ENCODE measurements around the gene KCNK15.
A peak's percentile ranks its signal among the peaks of the same experiment; 100 is the strongest.

KCNK15 gene

DNA sequence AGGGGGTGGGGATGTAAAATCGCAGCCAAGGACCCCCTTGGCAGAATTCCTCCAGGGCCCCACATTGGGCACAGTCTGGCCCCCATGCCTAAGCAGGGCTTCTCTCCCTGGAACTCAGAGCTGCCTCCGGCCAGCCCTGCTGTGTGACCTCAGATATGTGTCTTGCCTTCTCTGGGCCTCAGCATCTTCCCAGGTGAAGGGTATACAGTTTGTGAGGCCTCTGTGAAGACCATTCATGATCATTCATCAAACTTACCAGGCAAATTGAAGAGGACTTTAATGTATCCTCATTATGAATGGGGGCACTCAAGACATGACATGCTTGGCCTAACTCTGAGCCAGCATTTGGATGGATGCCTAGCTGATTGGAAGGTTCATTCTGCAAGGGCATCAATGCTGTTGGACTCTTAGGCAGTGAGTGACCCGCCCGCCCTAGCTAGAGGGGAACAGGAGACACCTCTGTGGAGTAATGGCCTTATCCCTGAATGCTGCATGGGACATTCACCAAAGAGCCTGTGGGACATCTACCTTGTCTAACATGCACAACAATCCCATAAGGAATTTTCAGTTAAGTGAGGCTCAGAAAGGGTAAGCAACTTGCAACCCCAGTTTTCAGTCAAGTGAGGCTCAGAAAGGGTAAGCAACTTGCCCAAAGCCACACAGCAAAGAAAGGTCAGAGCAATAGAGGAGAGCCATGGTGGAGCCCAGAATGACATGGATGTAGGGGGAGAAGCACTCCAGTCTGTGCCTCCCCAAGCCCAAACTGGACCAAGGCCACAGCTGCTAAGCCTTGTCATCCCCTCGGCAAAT lies 30.0 kb upstream of the KCNK15 start:
- no peak for DNase-seq

DNA sequence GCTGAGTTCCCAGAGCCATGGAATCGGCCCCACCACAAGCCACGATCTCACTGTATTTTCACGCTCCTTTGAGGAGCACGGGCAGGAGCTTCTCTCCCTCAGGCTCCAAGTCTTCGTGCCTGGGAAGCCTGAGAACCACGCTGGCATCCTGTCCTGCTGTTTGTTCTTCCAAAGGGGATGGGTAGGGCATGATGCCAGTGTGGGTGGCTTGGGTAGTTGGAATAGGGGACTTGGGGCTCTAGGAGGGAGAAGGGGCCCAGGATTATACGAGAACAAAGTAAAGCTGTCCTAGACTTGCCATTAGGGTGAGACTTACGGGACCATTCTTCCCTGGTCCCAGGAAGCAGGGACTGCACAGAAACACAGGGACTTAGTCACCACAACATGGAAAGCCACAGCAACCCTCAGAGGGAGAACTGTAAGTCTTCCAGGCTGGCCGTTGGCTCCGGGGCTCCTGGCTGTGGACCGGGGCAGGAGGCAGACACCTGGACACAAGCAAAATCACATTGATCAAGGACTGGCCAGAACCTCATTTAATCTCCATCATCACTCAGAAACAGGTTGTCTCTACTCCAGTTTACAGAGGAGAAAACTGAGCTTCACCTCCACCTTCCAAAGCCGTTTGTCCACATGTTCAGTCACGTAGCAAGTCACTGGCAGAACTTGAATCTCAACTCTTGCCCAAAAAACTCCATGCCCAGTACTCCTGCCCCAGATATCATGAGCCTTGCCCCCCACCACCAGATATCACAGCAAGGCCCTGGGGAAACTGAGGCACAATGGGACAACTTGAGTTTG lies 29.2 kb upstream of the KCNK15 start:
- no peak for DNase-seq

DNA sequence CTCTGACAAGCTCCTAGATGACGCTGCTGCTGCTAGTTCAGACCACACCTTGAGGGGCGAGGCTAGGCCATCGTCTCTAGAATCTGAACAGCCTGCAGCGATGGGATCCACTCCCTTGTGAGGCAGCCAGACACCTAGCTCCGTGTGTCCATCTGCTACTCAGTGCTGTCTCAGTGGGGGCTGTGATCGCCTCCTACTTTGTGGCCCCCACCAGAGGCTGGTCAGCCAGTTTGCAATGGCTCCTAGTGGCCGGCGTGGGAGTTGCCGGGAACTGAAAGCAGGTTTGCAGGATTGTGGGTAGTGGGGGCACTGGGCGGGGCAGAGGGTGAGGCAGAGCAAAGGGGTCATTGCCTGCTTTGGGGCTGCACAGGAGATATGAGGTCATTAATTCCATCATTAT lies 27.7 kb upstream of the KCNK15 start:
- no peak for DNase-seq

DNA sequence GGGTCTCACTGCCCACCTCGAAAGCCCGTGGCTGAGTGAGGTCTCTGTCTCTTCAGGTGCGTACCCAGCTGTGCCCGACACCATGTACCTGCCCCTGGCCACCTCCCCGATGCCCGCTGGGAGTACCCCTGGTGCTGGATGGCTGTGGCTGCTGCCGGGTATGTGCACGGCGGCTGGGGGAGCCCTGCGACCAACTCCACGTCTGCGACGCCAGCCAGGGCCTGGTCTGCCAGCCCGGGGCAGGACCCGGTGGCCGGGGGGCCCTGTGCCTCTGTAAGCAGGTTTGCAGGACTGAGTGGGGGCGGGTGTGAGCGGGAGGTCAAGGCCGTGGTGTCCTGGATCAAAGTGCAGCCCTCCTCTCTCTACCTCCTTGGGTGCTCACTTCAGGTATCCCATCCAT lies 25.8 kb upstream of the KCNK15 start:
- DNase-seq, result no peak

GRCh38 chr20:44720621-44720996 lies 25.1 kb upstream of the KCNK15 start:
- DNase-seq, result no peak

DNA sequence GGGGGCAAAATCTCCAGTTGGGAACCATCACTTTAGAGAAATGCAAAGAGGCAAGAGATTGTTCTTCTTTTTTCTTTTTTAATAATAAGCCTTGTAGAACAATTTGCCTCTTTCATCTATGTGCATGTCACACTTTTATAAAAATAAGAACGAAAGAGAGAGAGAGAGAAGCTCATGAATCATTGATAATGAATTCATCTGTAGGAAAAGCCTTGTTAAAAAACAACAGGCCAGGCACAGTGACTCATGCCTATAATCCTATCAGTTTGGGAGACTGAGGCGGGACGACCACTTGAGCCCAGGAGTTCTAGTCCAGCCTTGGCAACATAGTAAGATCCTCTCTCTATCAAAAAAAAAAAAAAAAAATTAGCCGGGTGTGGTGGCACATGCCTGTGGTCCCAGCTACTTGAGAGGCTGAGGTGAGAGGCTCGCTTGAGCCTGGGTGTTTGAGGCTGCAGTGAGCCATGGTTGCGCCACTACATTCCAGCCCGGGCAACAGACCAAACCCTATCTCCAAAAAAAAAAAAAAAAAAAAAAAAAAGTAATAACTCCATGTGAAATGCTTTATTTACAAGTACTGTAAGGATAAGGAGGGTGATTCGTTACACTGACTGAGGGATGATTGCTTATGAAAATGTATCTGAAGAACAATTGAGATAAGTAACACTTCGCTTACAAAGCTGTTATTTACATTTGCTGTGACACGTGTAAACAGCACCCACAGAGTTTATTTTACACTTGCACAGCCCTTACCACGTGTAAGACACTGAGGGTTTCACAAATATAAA lies 24.5 kb upstream of the KCNK15 start:
- no peak for DNase-seq

GRCh38 chr20:44721785-44722054 lies 23.9 kb upstream of the KCNK15 start:
- no peak for DNase-seq

GRCh38 chr20:44722990-44723389 lies 22.7 kb upstream of the KCNK15 start:
- DNase-seq, result no peak

- no peak for DNase-seq
Observed at GRCh38 chr20:44723391-44723790, 22.3 kb upstream of the KCNK15 start.

DNA sequence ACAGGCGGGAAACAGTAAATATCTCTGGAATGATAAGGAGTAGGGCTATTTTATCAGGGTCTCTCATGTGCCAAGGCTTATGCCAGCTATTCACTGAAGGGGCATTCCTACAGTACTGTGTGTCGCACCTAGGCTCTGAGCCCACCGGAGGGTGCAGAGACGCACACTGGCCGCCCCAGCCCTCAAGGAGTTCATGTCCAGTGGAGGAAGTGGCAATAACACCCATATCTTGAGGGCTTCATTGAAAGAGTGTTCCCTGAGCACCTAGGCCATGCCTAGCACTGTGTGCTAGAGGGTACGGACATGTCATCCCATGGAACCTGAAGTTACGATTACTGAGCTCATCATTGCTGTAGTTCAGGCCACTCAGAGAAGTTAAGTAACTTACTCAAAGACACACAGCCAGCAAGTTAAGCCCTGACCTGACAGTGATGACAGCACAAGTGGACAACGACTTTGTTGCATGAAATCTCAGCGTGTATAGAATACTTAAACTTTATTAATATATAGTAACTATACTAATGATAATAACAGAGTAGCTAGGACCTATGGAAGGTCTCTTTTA lies 21.8 kb upstream of the KCNK15 start:
- no peak for DNase-seq

- DNase-seq, result no peak
Observed at GRCh38 chr20:44724423-44725091, 21.1 kb upstream of the KCNK15 start.

GRCh38 chr20:44725837-44726236 lies 19.8 kb upstream of the KCNK15 start:
- no peak for DNase-seq

GRCh38 chr20:44727039-44727438 lies 18.6 kb upstream of the KCNK15 start:
- DNase-seq, result no peak

DNA sequence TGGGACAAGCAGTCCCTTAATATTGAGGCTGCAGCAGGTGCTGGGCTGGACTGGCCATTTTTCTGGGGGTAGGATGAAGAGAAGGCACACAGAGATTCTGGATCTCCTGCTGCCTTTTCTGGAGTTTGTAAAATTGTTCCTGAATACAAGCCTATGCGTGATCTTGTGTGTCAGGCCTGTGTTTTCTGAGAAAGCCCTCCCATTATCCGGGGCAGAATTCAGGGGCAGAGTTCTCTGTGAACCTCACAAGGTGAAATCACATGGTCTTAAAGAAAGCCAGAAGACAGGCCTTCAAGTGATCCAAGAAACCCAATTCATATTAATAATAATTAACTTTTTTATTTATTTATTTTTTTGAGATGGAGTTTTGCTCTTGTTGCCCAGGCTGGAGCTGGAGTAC lies 18.0 kb upstream of the KCNK15 start:
- no peak for DNase-seq

GRCh38 chr20:44728801-44729443 lies 16.7 kb upstream of the KCNK15 start:
- DNase-seq, result no peak

GRCh38 chr20:44730441-44730840 lies 15.2 kb upstream of the KCNK15 start:
- no peak for DNase-seq

DNA sequence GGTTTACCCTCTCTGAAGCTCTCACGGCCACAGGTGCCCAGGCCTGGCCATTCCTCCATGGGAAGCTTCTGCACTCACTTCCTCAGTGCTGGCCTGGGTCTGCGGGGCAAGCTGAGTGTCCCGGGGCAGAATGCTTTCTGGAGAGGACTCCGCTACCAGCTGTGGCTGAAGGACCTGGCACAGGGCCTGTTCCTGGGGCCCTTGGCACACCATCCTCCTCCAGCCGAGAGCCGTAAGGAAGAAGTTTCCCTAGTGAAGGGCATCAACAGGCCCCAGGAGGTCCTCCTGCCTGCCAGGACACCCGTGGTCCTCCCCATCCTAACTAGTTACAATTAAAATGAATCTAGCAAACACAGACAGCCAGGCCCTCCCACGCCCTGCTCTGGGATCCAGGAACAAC lies 14.0 kb upstream of the KCNK15 start:
- DNase-seq, result no peak

- DNase-seq, result no peak
Observed at GRCh38 chr20:44732327-44732726, 13.3 kb upstream of the KCNK15 start.

- peak; percentile 61 for DNase-seq
Observed at GRCh38 chr20:44733341-44734069, 12.2 kb upstream of the KCNK15 start.

DNA sequence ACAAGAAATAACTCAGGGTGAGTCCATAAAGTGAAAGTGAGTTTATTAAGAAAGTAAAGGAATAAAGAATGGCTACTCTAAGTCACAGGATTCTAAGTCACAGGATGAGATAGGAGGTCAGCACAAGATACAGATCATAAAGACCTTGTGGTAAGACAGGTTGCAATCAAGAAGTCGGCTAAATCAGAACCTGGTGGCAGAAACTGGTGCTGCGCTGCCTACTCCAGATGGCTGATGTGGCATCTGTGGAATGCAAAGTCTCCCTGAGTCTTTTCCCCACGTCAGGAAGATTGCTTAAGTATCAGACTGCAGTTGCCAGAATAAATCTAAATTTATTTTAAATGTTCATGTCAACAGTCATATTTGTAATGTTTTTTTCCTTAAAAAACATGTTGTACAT lies 10.7 kb upstream of the KCNK15 start:
- DNase-seq, result no peak

GRCh38 chr20:44735816-44736169 lies 9.9 kb upstream of the KCNK15 start:
- DNase-seq, result no peak

Data from CD4-positive, alpha-beta T cell treated with Interleukin-10 for 1 hour (primary cell).